Measurements from ENCODE around the gene NPL. TPM values are rescaled to one million over a fixed set of nuclear protein-coding genes. Genes with fewer than 3 reads are reported as not detected.

The NPL gene
- polyA plus RNA-seq, 1 experiment = 1.2 TPM

- DNase-seq (ENCODE audit: low read depth) = no peak
- H3K36me3 ChIP-seq (ENCODE audit: control insufficient read depth, insufficient read depth, low read length) = no peaks in the 10 kb centered on the region
- H3K27me3 ChIP-seq (ENCODE audit: control insufficient read depth, insufficient read depth, low read length) = peaks cover 5% of the 10 kb centered on the region
- no peak overlapping the region for H3K4me3 ChIP-seq (ENCODE audit: low read depth, low read length)
- POLR2A ChIA-PET = no interaction called here
- CTCF ChIA-PET = interaction anchor here (0.6 to 14.1 kb wide), 15 partner anchors 12 to 700 kb away, joined by 3 to 488 read pairs (median 5); partner anchors contain the start of gene RGS16
- TF ChIP-seq CTCF (IDR thresholded peaks at IDR 0.05; ENCODE audit: insufficient read depth, low read depth, low read length) = no peak
These were observed 4.4 kb upstream of the NPL start for GRCh38 chr1:182785181-182785580.

- POLR2A ChIA-PET = no interaction called here
- Histone ChIP-seq H3K36me3 (ENCODE audit: control insufficient read depth, insufficient read depth, low read length) (no peaks in the 10 kb centered on the region), H3K4me3 (ENCODE audit: low read depth, low read length) (no peak overlapping the region), H3K27me3 (ENCODE audit: control insufficient read depth, insufficient read depth, low read length) (peaks cover 5% of the 10 kb centered on the region)
- CTCF ChIA-PET = interaction anchor here (0.6 to 14.1 kb wide), 20 partner anchors 10 to 704 kb away, joined by 3 to 488 read pairs (median 4); partner anchors contain the start of genes RGS16 and RNASEL
- DNase-seq (ENCODE audit: low read depth) = no peak
- TF ChIP-seq CTCF (IDR thresholded peaks at IDR 0.05; ENCODE audit: insufficient read depth, low read depth, low read length) = peak; percentile 85
These were observed 3.2 kb upstream of the NPL start for GRCh38 chr1:182786223-182786994.

GRCh38 chr1:182786995-182787324 is 2.6 kb upstream of the NPL start:
- ChIA-PET CTCF (interaction anchor here (0.7 to 14.1 kb wide), 18 partner anchors 10 to 704 kb away, joined by 3 to 488 read pairs (median 4); partner anchors contain the start of genes RGS16 and RNASEL), POLR2A (no interaction called here)
- Histone ChIP-seq H3K27me3 (ENCODE audit: control insufficient read depth, insufficient read depth, low read length) (peaks cover 5% of the 10 kb centered on the region), H3K4me3 (ENCODE audit: low read depth, low read length) (no peak overlapping the region), H3K36me3 (ENCODE audit: control insufficient read depth, insufficient read depth, low read length) (no peaks in the 10 kb centered on the region)
- no peak for TF ChIP-seq CTCF (IDR thresholded peaks at IDR 0.05; ENCODE audit: insufficient read depth, low read depth, low read length)
- DNase-seq (ENCODE audit: low read depth) = no peak

- ChIA-PET CTCF (interaction anchor here (1.4 to 14.1 kb wide), 2 partner anchors 9 to 190 kb away, joined by 4 to 488 read pairs; partner anchors contain the start of gene RGS16), POLR2A (no interaction called here)
- Histone ChIP-seq H3K36me3 (ENCODE audit: control insufficient read depth, insufficient read depth, low read length) (no peaks in the 10 kb centered on the region), H3K27me3 (ENCODE audit: control insufficient read depth, insufficient read depth, low read length) (peaks cover 5% of the 10 kb centered on the region), H3K4me3 (ENCODE audit: low read depth, low read length) (no peak overlapping the region)
- DNase-seq (ENCODE audit: low read depth) = no peak
- no peak for TF ChIP-seq CTCF (IDR thresholded peaks at IDR 0.05; ENCODE audit: insufficient read depth, low read depth, low read length)
These were observed 2.0 kb downstream of the NPL start for GRCh38 chr1:182791281-182792179.

- Histone ChIP-seq H3K36me3 (ENCODE audit: control insufficient read depth, insufficient read depth, low read length) (no peaks in the 10 kb centered on the region), H3K27me3 (ENCODE audit: control insufficient read depth, insufficient read depth, low read length) (peaks cover 3% of the 10 kb centered on the region), H3K4me3 (ENCODE audit: low read depth, low read length) (no peak overlapping the region)
- no peak for DNase-seq (ENCODE audit: low read depth)
- POLR2A ChIA-PET = no interaction called here
- no peak for TF ChIP-seq CTCF (IDR thresholded peaks at IDR 0.05; ENCODE audit: insufficient read depth, low read depth, low read length)
- CTCF ChIA-PET = interaction anchor here (1.3 to 1.7 kb wide), 2 partner anchors 12 to 193 kb away, joined by 3 to 6 read pairs; no protein-coding TSS in a partner anchor
These were observed 4.5 kb downstream of the NPL start for GRCh38 chr1:182794091-182794490.

Measured in BJ (cell line).